SK-N-SH treated with all-trans-retinoic acid at 6 μM for 48 hours (cell line): Measurements from ENCODE around the gene SERPINA3.

Experiments used
- ATAC-seq: fragments of 200-7000 bp; cut with Tn5 transposase; 3 replicates; pipeline ENCODE4 v1.9.1; 2020; ENCODE audit warnings: mild to moderate bottlenecking, moderate library complexity
- BACH2 ChIP-seq: fragments of 250-450 bp; sonication (Bioruptor Pico); IDR thresholded peaks from 2 replicates; pipeline ENCODE4 v1.9.0; 2021; ENCODE audit warnings: mild to moderate bottlenecking, borderline replicate concordance
- CREB5 ChIP-seq: fragments of 250-450 bp; sonication (Bioruptor Pico); IDR thresholded peaks from 2 replicates; pipeline ENCODE4 v1.5.1; 2020; ENCODE audit warnings: low read depth, mild to moderate bottlenecking, moderate library complexity
- CSDC2 ChIP-seq: fragments of 250-450 bp; sonication (Bioruptor Pico); IDR thresholded peaks from 2 replicates; pipeline ENCODE4 v1.5.0; 2020; ENCODE audit warnings: mild to moderate bottlenecking, moderate library complexity
- CSRNP3 ChIP-seq: fragments of 250-450 bp; sonication (Bioruptor Pico); IDR thresholded peaks from 2 replicates; pipeline ENCODE4 v1.5.1; 2021; ENCODE audit warnings: mild to moderate bottlenecking, moderate library complexity
- ESRRG ChIP-seq: fragments of 250-450 bp; sonication (Bioruptor Pico); IDR thresholded peaks from 2 replicates; pipeline ENCODE4 v1.6.1; 2021; ENCODE audit warnings: mild to moderate bottlenecking
- GLIS3 ChIP-seq: fragments of 250-450 bp; sonication (Bioruptor Pico); IDR thresholded peaks from 2 replicates; pipeline ENCODE4 v1.5.0; 2020; ENCODE audit warnings: mild to moderate bottlenecking, moderate library complexity
- ISL1 ChIP-seq: fragments of 250-450 bp; sonication (Bioruptor Pico); IDR thresholded peaks from 2 replicates; pipeline ENCODE4 v2.1.2; 2022; ENCODE audit warnings: mild to moderate bottlenecking, moderate library complexity
- OSR1 ChIP-seq: fragments of 250-450 bp; sonication (Bioruptor Pico); IDR thresholded peaks from 2 replicates; pipeline ENCODE4 v1.8.0; 2022; ENCODE audit warnings: moderate library complexity, mild to moderate bottlenecking, inconsistent platforms
- PATZ1 ChIP-seq: fragments of 250-450 bp; sonication (Bioruptor Pico); IDR thresholded peaks from 2 replicates; pipeline ENCODE4 v1.8.0; 2020; ENCODE audit warnings: mild to moderate bottlenecking, moderate library complexity, borderline replicate concordance
- POU6F1 ChIP-seq: fragments of 250-450 bp; sonication (Bioruptor Pico); IDR thresholded peaks from 2 replicates; pipeline ENCODE4 v1.8.0; 2021; ENCODE audit warnings: low read depth, mild to moderate bottlenecking, moderate library complexity, borderline replicate concordance
- PPARA ChIP-seq: fragments of 250-450 bp; sonication (Bioruptor Pico); IDR thresholded peaks from 2 replicates; pipeline ENCODE4 v1.5.0; 2020; ENCODE audit warnings: mild to moderate bottlenecking, borderline replicate concordance
- RARB ChIP-seq: fragments of 250-450 bp; sonication (Bioruptor Pico); IDR thresholded peaks from 2 replicates; pipeline ENCODE4 v1.8.0; 2021; ENCODE audit warnings: mild to moderate bottlenecking, moderate library complexity
- SNAI2 ChIP-seq: fragments of 250-450 bp; sonication (Bioruptor Pico); IDR thresholded peaks from 2 replicates; pipeline ENCODE4 v1.5.0; 2020; ENCODE audit warnings: mild to moderate bottlenecking, moderate library complexity
- TCF4 ChIP-seq: fragments of 250-450 bp; sonication (Bioruptor Pico); IDR thresholded peaks from 2 replicates; pipeline ENCODE4 v1.8.0; 2021; ENCODE audit warnings: mild to moderate bottlenecking, moderate library complexity, borderline replicate concordance
- TOX ChIP-seq: fragments of 250-450 bp; sonication (Bioruptor Pico); IDR thresholded peaks from 2 replicates; pipeline ENCODE4 v1.8.0; 2021; ENCODE audit warnings: mild to moderate bottlenecking, moderate library complexity, borderline replicate concordance
- TSHZ2 ChIP-seq: fragments of 250-450 bp; sonication (Bioruptor Pico); IDR thresholded peaks from 2 replicates; pipeline ENCODE4 v1.5.0; 2020; ENCODE audit warnings: mild to moderate bottlenecking, moderate library complexity
- ZC3H10 ChIP-seq: fragments of 250-450 bp; sonication (Bioruptor Pico); IDR thresholded peaks from 2 replicates; pipeline ENCODE4 v1.5.1; 2021; ENCODE audit warnings: mild to moderate bottlenecking, moderate library complexity
- ZFP3 ChIP-seq: fragments of 250-450 bp; sonication (Bioruptor Pico); IDR thresholded peaks from 2 replicates; pipeline ENCODE4 v1.5.0; 2020; ENCODE audit warnings: mild to moderate bottlenecking, moderate library complexity
- ZFP30 ChIP-seq: fragments of 450-650 bp; formaldehyde crosslinking; IDR thresholded peaks from 2 replicates; pipeline ENCODE4 v1.5.0; 2022; ENCODE audit warnings: mild to moderate bottlenecking, moderate library complexity
- ZNF565 ChIP-seq: fragments of 450-650 bp; formaldehyde crosslinking; conservative IDR thresholded peaks from 2 replicates; pipeline ENCODE4 v1.5.0; 2020; ENCODE audit warnings: low read depth, mild to moderate bottlenecking, moderate library complexity
- ZNF70 ChIP-seq: fragments of 450-650 bp; formaldehyde crosslinking; IDR thresholded peaks from 2 replicates; pipeline ENCODE4 v1.5.0; 2020; ENCODE audit warnings: mild to moderate bottlenecking, moderate library complexity
- ZNF8 ChIP-seq: fragments of 450-650 bp; formaldehyde crosslinking; IDR thresholded peaks from 2 replicates; pipeline ENCODE4 v1.5.0; 2020; ENCODE audit warnings: mild to moderate bottlenecking, moderate library complexity

SERPINA3 gene

GRCh38 chr14:94654071-94654861 lies 42.1 kb downstream of the SERPINA3 start:
- TF ChIP-seq PPARA (CRISPR knock-in tag) (no peak), ZNF565 (CRISPR knock-in tag) (no peak), POU6F1 (CRISPR knock-in tag) (no peak), GLIS3 (no peak), TCF4 (CRISPR knock-in tag) (no peak), CSDC2 (CRISPR knock-in tag) (no peak), OSR1 (CRISPR knock-in tag) (no peak), TOX (CRISPR knock-in tag) (no peak), RARB (CRISPR knock-in tag) (no peak), ZFP3 (CRISPR knock-in tag) (no peak), ZNF8 (CRISPR knock-in tag) (no peak), CREB5 (CRISPR knock-in tag) (no peak), SNAI2 (CRISPR knock-in tag) (no peak), ZC3H10 (CRISPR knock-in tag) (no peak), ISL1 (CRISPR knock-in tag) (no peak), TSHZ2 (CRISPR knock-in tag) (no peak)
- TF ChIP-seq, all 23 proteins: peak for 0
- no peak for ATAC-seq

- TF ChIP-seq PATZ1 (CRISPR knock-in tag) = no peak
- no peak for TF ChIP-seq RARB (CRISPR knock-in tag)
- no peak for TF ChIP-seq CREB5 (CRISPR knock-in tag)
- TF ChIP-seq ZFP30 (CRISPR knock-in tag) = no peak
- no peak for TF ChIP-seq ZNF565 (CRISPR knock-in tag)
- TF ChIP-seq ZNF70 (CRISPR knock-in tag) = no peak
- no peak for TF ChIP-seq TCF4 (CRISPR knock-in tag)
- TF ChIP-seq ZFP3 (CRISPR knock-in tag) = no peak
- TF ChIP-seq TOX (CRISPR knock-in tag) = no peak
- no peak for TF ChIP-seq ESRRG (CRISPR knock-in tag)
- TF ChIP-seq ZC3H10 (CRISPR knock-in tag) = no peak
- TF ChIP-seq TSHZ2 (CRISPR knock-in tag) = no peak
- no peak for TF ChIP-seq BACH2 (CRISPR knock-in tag)
- no peak for TF ChIP-seq POU6F1 (CRISPR knock-in tag)
- TF ChIP-seq CSRNP3 (CRISPR knock-in tag) = no peak
- no peak for TF ChIP-seq GLIS3
- no peak for TF ChIP-seq OSR1 (CRISPR knock-in tag)
- TF ChIP-seq SNAI2 (CRISPR knock-in tag) = no peak
- no peak for TF ChIP-seq ZNF8 (CRISPR knock-in tag)
- TF ChIP-seq, all 23 proteins: peak for 0
- no peak for ATAC-seq
Observed at GRCh38 chr14:94655169-94655710, 43.0 kb downstream of the SERPINA3 start.
